COLO668 (cell line): ENCODE results near the gene ANXA6.
A peak's percentile ranks its signal among the peaks of the same experiment; 100 is the strongest.

ENCODE experiments used
- DNase-seq: peaks from one replicate; lab custom pipeline; 2025; ENCODE audit not compliant: unreplicated experiment; lab: John Stamatoyannopoulos, UW

The ANXA6 gene

DNA sequence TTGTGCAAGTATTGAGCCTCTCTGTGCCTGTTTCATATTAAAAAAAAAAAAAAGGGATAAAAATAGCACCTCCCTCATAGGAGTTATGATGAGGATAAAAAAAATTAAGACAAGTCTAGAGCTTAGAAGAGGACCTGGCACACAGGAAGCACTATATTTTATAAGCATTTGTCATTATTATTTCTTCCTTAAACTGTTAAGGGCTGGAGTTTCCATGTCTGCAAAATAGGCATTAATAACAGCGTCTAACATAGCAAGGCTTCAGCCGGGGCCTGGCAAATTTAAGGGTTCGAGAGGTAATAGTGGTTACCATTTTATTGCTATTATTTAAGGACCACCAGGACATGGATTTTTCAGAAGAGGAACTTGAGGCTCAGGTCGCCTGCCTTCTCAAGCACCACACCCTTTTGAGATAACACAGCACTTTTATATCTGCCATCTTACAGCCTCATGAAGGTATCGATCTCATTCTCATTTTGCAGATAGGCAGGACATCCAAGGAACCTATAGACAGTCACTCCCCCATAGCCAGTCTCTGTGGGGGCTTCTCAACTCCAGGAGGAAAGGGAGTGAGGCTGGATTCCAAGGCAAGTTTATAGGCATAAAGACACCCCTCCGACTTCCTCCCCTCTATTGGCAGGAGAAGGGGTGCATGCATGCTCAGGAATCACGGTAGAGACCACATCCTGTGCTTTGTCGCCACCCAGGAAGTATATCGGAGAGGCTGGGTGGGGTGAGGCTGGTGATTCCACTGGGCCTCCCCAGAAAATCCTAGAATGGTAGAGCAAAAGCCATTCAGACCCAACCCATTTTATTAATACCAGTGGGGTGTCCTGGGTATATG is 2.4 kb downstream of the ANXA6 start:
- no peak for DNase-seq

GRCh38 chr5:151153766-151154272 is 3.8 kb downstream of the ANXA6 start:
- DNase-seq: no peak

GRCh38 chr5:151153300-151153699 is 4.3 kb downstream of the ANXA6 start:
- no peak for DNase-seq

GRCh38 chr5:151151793-151152192 is 5.8 kb downstream of the ANXA6 start:
- DNase-seq: no peak

DNA sequence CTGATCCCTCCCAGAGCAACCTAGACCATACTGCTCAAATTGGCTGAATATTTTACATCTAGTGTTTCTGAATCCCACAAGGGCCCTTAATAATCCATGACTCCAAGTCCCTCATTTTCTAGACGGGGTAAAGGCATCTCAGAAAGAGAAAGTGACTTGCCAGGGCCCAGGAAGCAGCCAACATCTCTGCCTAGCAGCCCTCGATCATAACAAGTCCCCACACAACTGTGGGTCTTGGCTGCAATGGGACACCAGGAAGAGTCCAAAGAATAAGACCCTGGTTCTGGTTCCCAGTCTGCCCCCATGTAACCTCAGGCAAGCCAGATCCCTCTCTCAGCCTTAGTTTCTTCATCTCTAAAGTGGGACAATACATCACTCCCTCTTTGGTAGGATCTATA is 6.3 kb downstream of the ANXA6 start:
- no peak for DNase-seq

GRCh38 chr5:151150471-151151262 is 6.9 kb downstream of the ANXA6 start:
- DNase-seq: no peak

DNA sequence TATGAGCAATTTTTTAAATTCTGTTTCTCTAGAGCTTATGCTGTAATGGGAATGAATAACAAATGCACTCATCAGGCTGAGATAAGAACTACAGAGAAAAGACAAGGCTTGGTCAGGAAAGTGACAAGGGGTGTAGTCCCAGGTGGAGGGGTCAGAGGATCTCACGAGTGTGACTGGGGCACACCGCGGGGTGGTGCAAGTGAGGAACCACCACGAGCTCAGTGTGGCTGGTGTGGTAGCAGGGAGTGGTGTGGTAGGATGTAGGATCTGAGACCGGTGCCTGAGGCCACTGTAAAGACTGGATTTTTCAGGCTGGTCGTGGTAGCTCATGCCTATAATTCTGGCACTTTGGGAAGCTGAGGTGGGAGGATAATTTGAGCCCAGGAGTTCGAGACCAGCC is 9.0 kb downstream of the ANXA6 start:
- no peak for DNase-seq

- DNase-seq: no peak
Measured at GRCh38 chr5:151147033-151147432, 10.5 kb downstream of the ANXA6 start.

- no peak for DNase-seq
Measured at GRCh38 chr5:151146061-151146460, 11.5 kb downstream of the ANXA6 start.

DNA sequence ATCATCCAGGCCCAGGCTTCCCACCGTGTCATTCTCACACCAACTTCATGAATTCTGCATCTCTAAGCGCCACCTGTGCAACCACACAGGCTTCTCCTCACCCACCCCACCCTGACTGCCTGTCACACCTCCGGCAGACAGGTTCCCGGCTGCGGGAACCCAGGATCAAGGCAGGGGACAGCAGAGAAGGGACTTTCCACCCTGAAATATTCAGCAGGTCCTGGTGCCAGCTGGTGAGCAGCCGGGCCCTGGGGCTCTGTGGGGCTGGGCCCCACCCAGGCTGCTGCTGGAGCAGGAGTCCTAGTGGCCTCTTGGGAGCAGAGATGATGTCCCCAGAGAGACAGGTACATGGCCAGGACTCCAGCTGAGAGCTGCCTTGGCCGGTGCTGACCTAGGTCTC is 12.7 kb downstream of the ANXA6 start:
- no peak for DNase-seq

DNA sequence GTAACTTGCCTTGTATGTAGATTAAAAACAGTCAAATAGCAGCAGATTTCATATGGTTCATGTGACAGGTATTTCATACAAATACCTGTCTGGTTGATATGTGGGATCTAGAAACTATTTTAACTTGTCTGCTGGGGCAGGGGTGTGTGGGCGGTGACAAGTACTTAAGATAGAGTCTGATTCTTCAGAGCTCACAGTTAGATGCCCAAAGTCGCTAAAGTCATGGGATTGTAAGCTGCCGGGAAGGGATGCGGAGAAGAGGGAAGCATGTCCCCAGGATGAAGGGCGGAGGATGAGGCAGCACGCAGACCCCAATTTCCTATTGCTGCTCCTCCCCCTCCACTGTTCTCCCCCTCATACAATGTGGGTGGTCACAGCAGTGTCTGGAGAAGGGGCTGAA is 13.3 kb downstream of the ANXA6 start:
- DNase-seq: no peak

DNA sequence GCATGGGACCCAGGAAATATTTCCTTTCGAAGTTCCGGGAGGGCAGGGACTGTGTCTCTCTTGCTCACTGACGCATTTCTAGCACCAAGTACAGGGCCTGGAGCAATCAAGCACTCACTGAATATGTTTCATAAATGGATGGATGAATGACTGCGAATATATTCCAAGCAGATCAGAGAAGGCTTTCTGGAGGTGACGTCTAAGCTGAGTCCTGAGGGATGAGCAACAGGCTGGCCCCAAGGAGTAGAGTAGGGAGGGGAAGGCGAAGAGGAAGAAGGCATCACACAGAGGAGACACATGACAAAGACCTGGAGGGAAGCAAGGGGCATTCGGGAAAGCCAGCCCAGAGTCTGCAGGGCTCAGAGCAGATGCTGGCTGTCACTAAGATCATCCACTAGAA is 13.9 kb downstream of the ANXA6 start:
- no peak for DNase-seq

GRCh38 chr5:151142933-151143332 is 14.6 kb downstream of the ANXA6 start:
- no peak for DNase-seq

DNA sequence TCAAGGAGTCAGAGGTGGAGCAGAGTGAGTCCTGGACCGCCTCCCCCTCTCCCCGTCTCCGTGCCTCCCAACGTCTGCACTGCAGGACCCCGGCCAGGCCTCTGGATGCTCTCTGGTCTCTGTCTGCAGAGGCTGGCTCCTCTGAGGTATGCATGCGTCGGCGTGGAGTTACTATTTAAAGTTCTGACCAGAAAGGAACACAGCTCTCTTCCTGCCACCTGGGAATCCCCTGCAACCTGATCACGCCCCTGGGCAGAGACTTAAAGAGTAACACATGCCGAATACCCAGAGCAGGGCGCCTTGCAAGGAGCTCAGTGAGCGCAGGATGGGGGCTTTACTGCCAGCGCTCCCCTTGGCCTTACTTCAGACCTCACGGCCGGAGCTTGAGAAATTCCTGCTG is 16.0 kb downstream of the ANXA6 start:
- no peak for DNase-seq

DNA sequence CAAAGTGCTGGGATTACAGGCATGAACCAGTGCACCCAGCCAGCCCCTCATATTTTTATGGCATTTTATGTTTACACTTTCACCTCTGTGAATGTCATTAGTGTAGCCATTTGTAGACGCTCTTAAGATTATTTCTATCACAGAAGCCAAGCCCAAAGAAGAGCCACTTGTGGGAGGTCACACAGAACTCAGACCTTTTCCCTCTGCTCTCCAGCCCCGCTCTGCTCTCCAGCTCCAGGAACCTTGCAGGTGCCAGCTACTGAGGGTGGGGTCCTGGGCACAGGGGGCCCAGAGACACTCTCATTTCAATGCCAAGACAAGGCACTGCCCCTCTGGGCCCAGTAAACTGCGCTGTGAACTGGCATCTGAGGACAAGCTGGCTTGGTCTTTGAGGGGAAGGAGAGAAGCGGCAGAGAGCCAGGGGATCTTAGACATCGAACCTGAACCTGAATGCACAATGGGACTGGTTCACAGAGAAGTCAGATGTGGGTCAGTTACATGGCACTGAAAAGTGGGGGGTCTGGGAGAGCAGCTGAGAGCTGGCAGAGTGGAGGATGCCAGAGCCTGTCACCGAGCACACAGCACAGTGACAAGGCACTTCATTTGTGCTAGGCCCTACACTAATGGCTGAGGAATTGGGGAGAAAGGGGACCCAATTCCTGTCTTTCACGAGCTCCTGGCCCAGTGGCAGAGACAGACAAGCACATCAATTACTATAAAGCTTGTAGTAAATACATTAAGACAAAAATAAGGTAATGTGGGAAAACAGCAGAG is 16.7 kb downstream of the ANXA6 start:
- DNase-seq: no peak

- DNase-seq: no peak
Measured at GRCh38 chr5:151139646-151140045, 17.9 kb downstream of the ANXA6 start.

GRCh38 chr5:151139015-151139414 is 18.6 kb downstream of the ANXA6 start:
- DNase-seq: no peak

DNA sequence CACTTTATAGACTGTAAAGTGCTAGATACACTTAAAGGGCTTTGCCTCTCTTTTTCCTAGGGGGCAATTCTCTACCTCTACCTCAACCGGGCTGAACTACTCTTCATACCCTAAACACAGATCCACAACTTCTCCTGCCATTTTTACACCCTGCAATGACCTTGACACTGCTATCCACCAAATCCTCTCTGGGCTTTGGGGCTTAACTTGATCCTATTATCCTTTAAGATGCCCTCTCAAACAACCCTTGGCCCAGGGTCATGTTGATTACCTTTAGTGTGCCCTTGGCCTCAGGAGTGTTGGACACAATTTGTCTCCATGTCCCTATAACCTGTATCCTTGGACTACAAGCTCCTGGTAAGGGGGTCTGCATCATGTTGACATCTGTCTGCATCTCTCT is 19.5 kb downstream of the ANXA6 start:
- no peak for DNase-seq

- DNase-seq: no peak
Measured at GRCh38 chr5:151137067-151137825, 20.3 kb downstream of the ANXA6 start.

GRCh38 chr5:151134228-151134627 is 23.4 kb downstream of the ANXA6 start:
- peak; percentile 5 for DNase-seq

DNA sequence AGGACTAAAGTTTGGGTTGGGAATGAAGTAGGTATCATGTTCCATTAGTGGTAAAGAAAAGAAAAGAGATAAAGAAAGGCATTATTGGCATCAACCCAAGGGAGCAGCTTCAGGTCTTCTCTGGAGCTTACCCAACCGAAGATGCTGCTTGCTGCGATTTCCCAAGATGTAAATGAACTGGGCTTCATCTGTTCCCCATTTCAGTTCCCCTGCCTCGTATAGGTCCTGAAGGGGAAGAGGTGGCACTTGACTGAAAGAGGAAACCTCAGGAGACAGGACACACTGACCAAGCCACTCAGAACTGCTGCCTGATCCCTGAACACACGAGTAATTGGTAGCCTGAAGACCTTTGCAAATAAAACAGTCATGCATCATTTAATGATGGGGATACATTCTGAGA is 24.6 kb downstream of the ANXA6 start:
- DNase-seq: peak; percentile 9
